Hematopoietic multipotent progenitor cell treated with erythropoietin and hydrocortisone succinate and interleukin-3 and kit ligand, for 4 days (in vitro differentiated cells): ENCODE results near the gene GOLGA6L4.
"Not testable (repeated sequence)": the region's sequence is repeated elsewhere in the genome, so short reads cannot be mapped to it uniquely, and the experiment has no call there.

Experiments
- DNase-seq: peaks from one replicate; pipeline ENCODE4 v3.0.0-alpha.2; 2015

The GOLGA6L4 gene

GRCh38 chr15:84235573-84235972 is at the start of gene GOLGA6L4:
Gene GOLGA6L4 (plus strand): TSS chr15:84235773. CDS start chr15:84235835, 62 bp downstream.
- DNase-seq, result peak; percentile 0

- DNase-seq, result not testable (repeated sequence)
Measured at GRCh38 chr15:84192982-84193381, 42.6 kb upstream of the GOLGA6L4 start.

GRCh38 chr15:84195603-84196002 is 40.0 kb upstream of the GOLGA6L4 start:
- not testable (repeated sequence) for DNase-seq

- DNase-seq, result not testable (repeated sequence)
Measured at GRCh38 chr15:84196530-84197188, 38.9 kb upstream of the GOLGA6L4 start.

GRCh38 chr15:84199865-84200264 is 35.7 kb upstream of the GOLGA6L4 start:
- not testable (repeated sequence) for DNase-seq

- not testable (repeated sequence) for DNase-seq
Measured at GRCh38 chr15:84246441-84246840, 10.9 kb downstream of the GOLGA6L4 start.
